Neuronal stem cell (in vitro differentiated cells): Measurements from ENCODE around the gene CTTNBP2NL.
A peak's percentile ranks its signal among the peaks of the same experiment; 100 is the strongest.
"Not testable (repeated sequence)": the region's sequence is repeated elsewhere in the genome, so short reads cannot be mapped to it uniquely, and the experiment has no call there.

ENCODE experiments used
- DNase-seq: peaks from one replicate; pipeline ENCODE4 v3.0.0-alpha.2; 2013; ENCODE audit warnings: low spot score
- H2AFZ ChIP-seq: one replicate; pipeline ENCODE4 v1.6.1; 2013; ENCODE audit warnings: mild to moderate bottlenecking, low read length, inconsistent platforms
- H2AK5ac ChIP-seq: 2 replicates; pipeline ENCODE4 v1.6.1; 2013; ENCODE audit warnings: low read depth, mild to moderate bottlenecking, inconsistent platforms, low read length, moderate library complexity, mixed read lengths
- H2BK120ac ChIP-seq: 2 replicates; pipeline ENCODE4 v1.6.1; 2013; ENCODE audit warnings: low read depth, mild to moderate bottlenecking, inconsistent platforms, low read length, moderate library complexity, mixed read lengths
- H2BK12ac ChIP-seq: one replicate; pipeline ENCODE4 v1.6.1; 2013; ENCODE audit warnings: low read length, inconsistent platforms
- H2BK15ac ChIP-seq: 2 replicates; pipeline ENCODE4 v1.6.1; 2013; ENCODE audit warnings: mild to moderate bottlenecking, low read length, inconsistent platforms, mixed read lengths
- H2BK5ac ChIP-seq: one replicate; pipeline ENCODE4 v1.6.1; 2013; ENCODE audit warnings: inconsistent platforms, mild to moderate bottlenecking, low read length, moderate library complexity
- H3K14ac ChIP-seq: one replicate; pipeline ENCODE4 v1.6.1; 2013; ENCODE audit warnings: low read length, inconsistent platforms
- H3K18ac ChIP-seq: 2 replicates; pipeline ENCODE4 v1.6.1; 2013; ENCODE audit warnings: low read length, inconsistent platforms
- H3K23ac ChIP-seq: 2 replicates; pipeline ENCODE4 v1.6.1; 2013; ENCODE audit warnings: low read depth, mild to moderate bottlenecking, mixed read lengths, low read length, inconsistent platforms; ENCODE audit not compliant: poor library complexity
- H3K27ac ChIP-seq: replicated peaks from 3 replicates; pipeline ENCODE4 v1.5.1; 2013; ENCODE audit warnings: low read length, inconsistent platforms
- H3K27me3 ChIP-seq, 3 experiments: 2 replicates each; pipeline ENCODE4 v1.6.1; 2013; ENCODE audit warnings: low read length in 3 of 3, mild to moderate bottlenecking in 2 of 3, inconsistent platforms in 1 of 3, low read depth in 1 of 3, mixed read lengths in 1 of 3, moderate library complexity in 1 of 3; ENCODE audit not compliant: control insufficient read depth in 3 of 3, insufficient read depth in 3 of 3
- H3K36me3 ChIP-seq, 2 donors: replicated peaks in 1 of 2; 2 replicates each; pipeline ENCODE4 v1.6.1; 2013; ENCODE audit warnings: low read length in 2 of 2; ENCODE audit not compliant: control insufficient read depth in 2 of 2, insufficient read depth in 2 of 2
- H3K4ac ChIP-seq: 2 replicates; pipeline ENCODE4 v1.6.1; 2013; ENCODE audit warnings: inconsistent platforms, mild to moderate bottlenecking, low read length, moderate library complexity
- H3K4me1 ChIP-seq, 2 donors: 1 replicate in 1 of 2; 2 replicates in 1 of 2; pipeline ENCODE4 v1.6.1; 2013; ENCODE audit warnings: low read length in 2 of 2, low read depth in 1 of 2; ENCODE audit not compliant: control insufficient read depth in 2 of 2, insufficient read depth in 1 of 2
- H3K4me2 ChIP-seq: one replicate; pipeline ENCODE4 v1.6.1; 2013; ENCODE audit warnings: mild to moderate bottlenecking, low read length, inconsistent platforms; ENCODE audit not compliant: insufficient read depth, poor library complexity, severe bottlenecking
- H3K4me3 ChIP-seq, 2 donors: 2 replicates each; pipeline ENCODE4 v1.5.1; 2013; ENCODE audit warnings: low read length in 2 of 2, mild to moderate bottlenecking in 2 of 2, inconsistent platforms in 1 of 2, moderate library complexity in 1 of 2
- H3K79me1 ChIP-seq: one replicate; pipeline ENCODE4 v1.6.1; 2013; ENCODE audit warnings: low read depth, mild to moderate bottlenecking, inconsistent platforms, low read length, moderate library complexity
- H3K9ac ChIP-seq: one replicate; pipeline ENCODE4 v1.6.1; 2013; ENCODE audit warnings: mild to moderate bottlenecking, low read depth, low read length, inconsistent platforms; ENCODE audit not compliant: poor library complexity
- H3K9me3 ChIP-seq, 2 donors: replicated peaks in 1 of 2; 2 replicates each; pipeline versions ENCODE3 to v1.6.1; 2013; ENCODE audit warnings: low read length in 2 of 2, mild to moderate bottlenecking in 2 of 2, inconsistent platforms in 1 of 2, low read depth in 1 of 2, mixed read lengths in 1 of 2, moderate library complexity in 1 of 2; ENCODE audit not compliant: control insufficient read depth in 2 of 2, insufficient read depth in 1 of 2
- H4K8ac ChIP-seq: one replicate; pipeline ENCODE4 v1.6.1; 2013; ENCODE audit warnings: low read depth, mild to moderate bottlenecking, inconsistent platforms, low read length, moderate library complexity
- H4K91ac ChIP-seq: one replicate; pipeline ENCODE4 v1.6.1; 2013; ENCODE audit warnings: low read length, low read depth, mild to moderate bottlenecking, inconsistent platforms; ENCODE audit not compliant: poor library complexity
- WGBS, 2 donors: extraction: QIAGEN DNeasy Blood & Tissue Kit; methylation state at CpG; one replicate each; pipeline ENCODE4 v1.1.7; 2013; ENCODE audit warnings: missing lambda C conversion rate in 2 of 2, mixed read lengths in 1 of 2; ENCODE audit not compliant: insufficient read length in 2 of 2, insufficient replicate concordance in 1 of 2; ENCODE audit errors: extremely low coverage in 2 of 2; 5-methylcytosine and 5-hydroxymethylcytosine counted together

Gene CTTNBP2NL

GRCh38 chr1:112396653-112397471 is 848 bp downstream of the CTTNBP2NL start:
- Histone ChIP-seq H3K79me1 (peaks cover 4% of the 10 kb centered on the region), H3K18ac (peak overlapping the region; percentile 99), H4K91ac (no peak overlapping the region), H3K27me3 (no peaks in the 10 kb centered on the region), H3K14ac (no peak overlapping the region), H2BK5ac (peak overlapping the region; percentile 90), H3K23ac (peak overlapping the region; percentile 68), H3K4me1 (peaks cover 12 to 31% of the 10 kb centered on the region in 2 donors), H3K9ac (peak overlapping the region; percentile 92), H2AFZ (peak overlapping the region; percentile 90), H3K36me3 (peaks cover 0 to 3% of the 10 kb centered on the region in 2 donors), H2BK15ac (no peak overlapping the region), H4K8ac (no peak overlapping the region), H2BK12ac (no peak overlapping the region), H2BK120ac (no peak overlapping the region), H3K4me3 (peak overlapping the region; percentile 76 to 92), H3K4ac (no peak overlapping the region), H2AK5ac (no peak overlapping the region), H3K27ac (peak overlapping the region; percentile 87), H3K9me3 (no peaks in the 10 kb centered on the region), H3K4me2 (peak overlapping the region; percentile 74)
- WGBS, 2 donors, result no CpG with 5 or more reads among the region's 11 CpGs
- DNase-seq, result no peak

- H2AK5ac ChIP-seq, result no peak overlapping the region
- WGBS, 2 donors, result no CpG with 5 or more reads among the region's 4 CpGs
- no peak overlapping the region for H4K91ac ChIP-seq
- no peak for DNase-seq
- no peak overlapping the region for H2BK120ac ChIP-seq
- H2BK15ac ChIP-seq, result no peak overlapping the region
- H4K8ac ChIP-seq, result no peak overlapping the region
- H3K4ac ChIP-seq, result no peak overlapping the region
- H3K4me3 ChIP-seq, result peak overlapping the region in 1 of 2 donors; percentile 76
- H2BK12ac ChIP-seq, result no peak overlapping the region
- H3K4me2 ChIP-seq, result no peak overlapping the region
- no peak overlapping the region for H3K18ac ChIP-seq
- no peaks in the 10 kb centered on the region for H3K27me3 ChIP-seq
- H3K14ac ChIP-seq, result no peak overlapping the region
- no peak overlapping the region for H3K23ac ChIP-seq
- no peak overlapping the region for H2BK5ac ChIP-seq
- no peak overlapping the region for H3K27ac ChIP-seq
- H2AFZ ChIP-seq, result no peak overlapping the region
- peaks cover 5% of the 10 kb centered on the region for H3K79me1 ChIP-seq
- no peak overlapping the region for H3K9ac ChIP-seq
- H3K4me1 ChIP-seq, result peaks cover 14 to 33% of the 10 kb centered on the region in 2 donors
- H3K36me3 ChIP-seq, result peaks cover 0 to 3% of the 10 kb centered on the region in 2 donors
- no peaks in the 10 kb centered on the region for H3K9me3 ChIP-seq
Measured at GRCh38 chr1:112397841-112398240, 1.8 kb downstream of the CTTNBP2NL start.

GRCh38 chr1:112399456-112399855 is 3.4 kb downstream of the CTTNBP2NL start:
- no peak overlapping the region for H3K14ac ChIP-seq
- H3K27me3 ChIP-seq, result no peaks in the 10 kb centered on the region
- H2BK12ac ChIP-seq, result no peak overlapping the region
- no peak overlapping the region for H3K27ac ChIP-seq
- H4K8ac ChIP-seq, result no peak overlapping the region
- H3K36me3 ChIP-seq, result peaks cover 0 to 3% of the 10 kb centered on the region in 2 donors
- no peak overlapping the region for H3K18ac ChIP-seq
- H2BK15ac ChIP-seq, result no peak overlapping the region
- no peak overlapping the region for H3K23ac ChIP-seq
- no peak overlapping the region for H2BK5ac ChIP-seq
- WGBS, 2 donors, result no CpG with 5 or more reads among the region's 4 CpGs
- no peak overlapping the region for H4K91ac ChIP-seq
- no peak overlapping the region for H2BK120ac ChIP-seq
- H2AK5ac ChIP-seq, result no peak overlapping the region
- peaks cover 16 to 39% of the 10 kb centered on the region in 2 donors for H3K4me1 ChIP-seq
- no peaks in the 10 kb centered on the region for H3K9me3 ChIP-seq
- no peak overlapping the region for H2AFZ ChIP-seq
- H3K4me3 ChIP-seq, result no peak overlapping the region
- H3K9ac ChIP-seq, result no peak overlapping the region
- H3K79me1 ChIP-seq, result peaks cover 5% of the 10 kb centered on the region
- no peak for DNase-seq
- H3K4me2 ChIP-seq, result no peak overlapping the region
- H3K4ac ChIP-seq, result no peak overlapping the region

GRCh38 chr1:112400706-112401105 is 4.7 kb downstream of the CTTNBP2NL start:
- not testable (repeated sequence) for H3K9ac ChIP-seq, H2BK120ac ChIP-seq, H3K14ac ChIP-seq, H2AK5ac ChIP-seq, H3K18ac ChIP-seq, H4K91ac ChIP-seq, H3K23ac ChIP-seq, H3K79me1 ChIP-seq, H4K8ac ChIP-seq, H3K9me3 ChIP-seq, H3K4me2 ChIP-seq, H3K27me3 ChIP-seq, DNase-seq, H3K36me3 ChIP-seq, H2BK12ac ChIP-seq, H2BK5ac ChIP-seq, H2AFZ ChIP-seq, H3K4ac ChIP-seq, H2BK15ac ChIP-seq, H3K4me3 ChIP-seq, H3K27ac ChIP-seq
- H3K4me1 ChIP-seq, result peaks cover 10 to 31% of the 10 kb centered on the region in 2 donors
- WGBS, 2 donors, result no CpG with 5 or more reads among the region's 6 CpGs
